Hepatocyte (in vitro differentiated cells): ENCODE measurements around the gene PLSCR4.

Source experiments
- CTCF ChIP-seq: fragments of 200-600 bp; sonication (generic); IDR thresholded peaks from 2 replicates; pipeline ENCODE4 v1.5.1; 2016; ENCODE audit warnings: antibody characterized with exemption, mild to moderate bottlenecking; ENCODE audit not compliant: poor library complexity
- EZH2 ChIP-seq: fragments of 200-600 bp; sonication (generic); IDR thresholded peaks from 2 replicates; pipeline ENCODE4 v1.6.1; 2016; ENCODE audit warnings: antibody characterized with exemption, mild to moderate bottlenecking, borderline replicate concordance
- EZH2phosphoT487 ChIP-seq: fragments of 200-600 bp; sonication (generic); IDR thresholded peaks from one replicate; pipeline ENCODE4 v1.6.1; 2018; ENCODE audit warnings: antibody characterized with exemption, mild to moderate bottlenecking, low read depth, moderate library complexity; ENCODE audit not compliant: unreplicated experiment, severe bottlenecking

GRCh38 chr3:146154316-146154715, 96.6 kb downstream of the PLSCR4 start:
- TF ChIP-seq CTCF, result no peak
- TF ChIP-seq EZH2, result no peak
- TF ChIP-seq EZH2phosphoT487, result no peak
